HG03439 (cell line): ENCODE measurements around the gene EWSR1.

Source experiments
- ATAC-seq: cut with Tn5 transposase; IDR thresholded peaks from one replicate; pipeline ENCODE4 v1.9.1; 2021; ENCODE audit warnings: mild to moderate bottlenecking, moderate library complexity; ENCODE audit not compliant: unreplicated experiment

EWSR1 gene

DNA sequence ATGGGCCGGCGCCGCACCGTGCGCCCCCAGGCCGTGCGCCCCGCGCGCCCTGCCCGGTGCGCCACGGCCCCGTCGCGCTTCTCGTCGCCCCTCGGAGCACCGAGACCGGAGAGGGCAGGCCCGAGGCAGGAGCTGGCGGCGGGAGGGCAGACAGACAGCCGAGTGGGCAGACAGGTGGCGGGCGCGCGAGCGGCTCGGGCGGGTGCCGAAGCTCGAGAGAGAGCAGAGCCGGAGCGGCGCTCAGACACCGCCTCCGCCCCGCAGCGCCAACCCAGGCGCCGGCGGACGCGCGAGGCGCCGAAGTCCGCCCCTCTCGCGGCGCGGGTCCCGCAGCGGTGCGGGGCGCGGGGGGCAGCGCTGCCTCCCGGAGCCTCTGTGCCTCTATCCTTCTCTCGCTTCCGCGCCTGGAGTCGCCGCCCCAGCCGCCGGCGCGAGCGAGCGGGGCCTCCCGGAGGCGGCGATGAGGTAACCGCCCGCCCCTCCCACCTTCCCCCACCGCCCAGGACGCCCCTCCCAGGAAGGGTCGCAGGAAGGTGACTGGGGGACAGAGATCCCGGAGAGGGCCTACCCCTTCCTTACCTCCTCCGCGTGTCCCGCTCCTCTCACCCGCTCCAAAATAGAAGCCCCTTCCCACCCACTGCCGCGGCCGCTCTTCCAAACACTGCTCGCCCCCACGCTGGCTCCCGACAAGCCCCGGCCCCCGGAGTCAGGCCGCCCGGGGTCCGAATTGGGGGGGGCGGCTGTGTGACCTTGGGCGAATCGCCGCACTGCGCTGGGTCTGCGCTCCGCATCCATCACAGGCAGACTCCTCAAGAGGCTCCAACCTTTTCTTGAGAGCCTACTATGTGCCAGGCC, 47.4 kb downstream of the EWSR1 start, which contains the start of gene RASL10A:
RASL10A (minus strand) TSS at position 412 of the 855 bp plus-strand sequence. CDS start 451 bp downstream, outside the sequence.
- ATAC-seq, result no peak

DNA sequence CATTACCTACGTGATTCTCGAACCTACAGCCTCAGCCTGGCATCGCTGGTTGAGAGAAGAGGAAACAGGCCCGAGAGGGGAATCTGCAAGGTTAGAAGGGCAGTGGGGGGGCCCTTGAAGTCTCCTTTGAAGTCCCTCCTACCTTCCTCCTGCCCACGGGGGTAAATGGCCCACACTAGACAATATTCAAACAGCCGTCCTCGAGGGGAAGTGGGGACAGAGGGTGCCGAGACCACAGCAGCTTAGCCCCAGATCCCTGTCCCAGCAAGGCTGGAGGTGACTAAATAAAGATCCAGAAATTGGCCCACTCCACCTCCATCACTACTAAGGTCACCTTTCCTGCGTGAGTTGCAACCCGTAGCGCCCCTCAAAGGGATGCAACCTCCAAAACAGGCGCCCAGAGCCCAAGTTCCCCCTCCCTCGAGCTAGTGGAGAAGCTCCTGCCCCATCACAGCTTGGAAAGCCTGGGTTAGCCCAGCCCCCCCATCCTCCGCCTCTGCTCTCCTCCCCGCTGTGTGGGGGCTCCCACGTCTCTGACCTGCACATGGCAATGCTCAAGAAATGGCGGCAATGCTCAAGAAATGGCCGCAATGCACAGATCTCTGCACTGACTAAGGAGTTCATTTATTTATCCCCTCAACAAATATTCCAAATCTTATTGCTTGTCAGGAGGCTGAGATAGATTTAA, 48.2 kb downstream of the EWSR1 start:
- no peak for ATAC-seq

DNA sequence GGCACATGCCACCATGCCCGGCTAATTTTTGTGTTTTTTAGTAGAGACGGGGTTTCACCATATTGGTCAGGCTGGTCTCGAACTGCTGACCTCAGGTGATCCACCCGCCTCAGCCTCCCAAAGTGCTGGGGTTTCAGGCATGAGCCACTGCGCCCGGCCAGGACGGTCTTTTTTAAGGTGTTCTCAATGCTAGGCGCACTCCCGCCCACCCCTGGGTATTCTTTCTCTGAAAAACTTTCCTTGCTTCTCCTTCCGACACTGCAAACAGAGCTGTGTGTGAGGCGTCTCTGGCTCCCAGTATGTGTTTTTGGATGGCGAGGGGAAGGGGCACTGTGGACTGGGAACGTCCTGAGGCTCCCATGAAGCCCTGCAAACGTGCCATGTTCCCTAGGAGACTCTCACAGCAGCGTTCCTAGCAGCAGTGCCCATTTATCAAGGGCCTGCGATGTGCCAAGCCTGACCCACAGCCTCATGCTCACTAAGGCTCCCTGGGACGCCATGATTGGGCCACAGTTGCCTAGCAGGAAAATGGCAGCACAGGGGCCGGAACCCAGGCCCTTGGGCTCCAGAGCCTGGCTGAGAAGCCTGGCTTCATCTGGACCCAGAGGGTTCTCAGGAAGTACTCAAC, 49.9 kb downstream of the EWSR1 start:
- no peak for ATAC-seq

- no peak for ATAC-seq
These were observed 51.0 kb downstream of the EWSR1 start for GRCh38 chr22:29319072-29319471.

DNA sequence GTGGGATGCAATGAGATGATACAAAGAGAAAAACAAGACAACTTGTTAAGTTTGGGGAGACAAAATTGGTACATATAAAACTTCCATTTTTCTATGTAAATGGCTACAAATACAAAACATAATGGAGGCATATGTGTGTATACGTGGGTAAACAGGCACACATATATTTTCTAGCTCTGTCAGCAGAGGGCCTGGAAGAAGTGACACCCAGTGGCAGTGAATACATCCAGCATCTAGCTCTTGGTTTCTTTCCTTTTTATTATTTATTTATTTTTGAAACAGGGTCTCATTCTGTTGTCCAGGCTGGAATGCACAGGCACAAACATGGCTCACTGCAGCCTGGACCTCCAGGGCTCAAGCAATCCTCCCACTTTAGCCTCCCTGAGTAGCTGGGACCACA, 52.5 kb downstream of the EWSR1 start:
- no peak for ATAC-seq

- ATAC-seq, result no peak
These were observed 55.6 kb downstream of the EWSR1 start for GRCh38 chr22:29323641-29324040.

- ATAC-seq, result no peak
These were observed 57.3 kb downstream of the EWSR1 start for GRCh38 chr22:29325356-29325755.

GRCh38 chr22:29325785-29326315, 57.8 kb downstream of the EWSR1 start:
- no peak for ATAC-seq

GRCh38 chr22:29326481-29326880, 58.4 kb downstream of the EWSR1 start:
- ATAC-seq, result no peak

- ATAC-seq, result no peak
These were observed 59.2 kb downstream of the EWSR1 start for GRCh38 chr22:29327089-29327764.

GRCh38 chr22:29328055-29328454, 60.0 kb downstream of the EWSR1 start:
- ATAC-seq, result no peak

DNA sequence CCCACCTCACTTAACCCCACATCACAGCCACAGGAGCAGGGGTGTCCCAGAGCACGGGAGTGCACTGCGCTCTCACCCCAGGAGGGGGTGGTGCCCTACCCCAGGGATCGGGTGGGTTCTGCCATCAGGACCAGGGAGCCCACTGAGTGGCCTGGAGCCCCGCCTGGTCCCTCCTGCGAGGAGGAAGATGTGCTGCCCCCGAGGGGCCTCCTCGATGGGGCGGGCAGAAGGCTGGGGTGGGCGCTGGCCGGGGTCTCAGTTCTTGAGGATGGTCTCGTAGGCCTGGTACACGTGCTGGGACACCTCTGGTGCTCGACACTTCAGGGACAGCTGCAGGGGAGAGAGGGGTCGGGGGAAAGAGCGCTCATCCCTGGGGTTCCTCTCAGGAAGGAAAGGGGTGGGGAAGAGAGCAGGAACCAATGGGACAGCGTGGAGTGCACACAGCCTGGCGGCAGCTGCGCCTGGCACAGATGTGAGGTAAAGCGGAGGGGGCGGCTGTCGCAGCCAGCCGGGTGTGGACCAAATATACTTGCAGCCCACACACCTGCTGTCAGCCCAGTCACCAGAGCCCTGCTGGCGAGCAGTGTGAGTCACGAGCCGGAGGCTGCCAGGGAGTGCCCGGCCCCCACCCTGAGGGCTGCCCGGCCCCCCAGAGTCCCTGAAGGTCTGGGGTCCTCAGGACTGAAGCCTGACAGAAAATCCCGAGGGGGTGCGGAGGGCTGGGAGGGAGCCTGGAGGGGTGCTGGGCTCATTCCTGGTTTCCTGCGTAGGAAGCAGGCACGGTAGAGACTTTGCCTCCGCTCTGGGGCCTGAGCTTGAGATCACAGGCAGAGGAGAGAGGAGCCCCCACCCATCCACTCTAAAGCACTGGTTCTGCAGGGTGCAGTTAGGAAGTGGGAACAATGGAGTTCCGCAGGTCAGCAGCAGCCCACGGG, 60.8 kb downstream of the EWSR1 start:
- no peak for ATAC-seq

DNA sequence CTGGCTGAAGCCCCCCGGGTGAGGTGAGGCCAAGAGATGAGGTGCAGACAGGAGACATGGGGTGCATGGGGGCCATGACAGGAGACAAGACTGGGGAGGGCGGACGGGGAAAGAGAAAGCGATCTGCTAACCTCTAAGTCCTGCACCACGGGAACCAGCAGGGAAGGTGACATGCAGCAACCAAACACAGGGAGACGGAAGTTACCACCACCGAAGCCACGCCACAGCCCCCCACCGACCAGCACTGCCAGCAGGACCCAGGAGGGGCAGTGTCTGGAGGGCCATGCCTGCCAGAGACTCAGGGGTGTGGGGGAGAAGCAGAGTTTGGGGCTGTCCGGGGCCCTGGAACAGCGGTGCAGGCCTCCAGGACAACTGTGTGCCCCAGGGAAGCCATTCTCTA, 61.5 kb downstream of the EWSR1 start:
- no peak for ATAC-seq

DNA sequence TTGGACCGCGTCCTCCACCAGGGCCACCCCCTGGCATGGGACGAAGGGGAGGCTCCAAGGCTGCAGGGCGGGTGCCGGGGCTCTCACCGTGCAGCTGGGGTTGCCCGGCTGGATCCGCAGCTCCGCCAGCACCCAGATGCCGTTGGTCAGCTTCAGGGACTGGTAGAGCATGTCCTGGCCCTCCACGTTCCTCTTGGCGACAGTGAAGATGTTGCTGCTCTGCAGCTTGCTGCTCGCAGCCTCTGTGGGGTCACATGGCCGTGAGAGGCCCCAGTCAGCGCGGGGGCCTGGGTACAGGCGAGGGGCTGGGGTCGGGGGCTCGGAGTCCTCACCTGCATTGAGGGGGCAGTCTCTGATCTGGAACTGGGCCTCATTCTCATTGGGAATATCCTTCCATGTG, 62.2 kb downstream of the EWSR1 start:
- no peak for ATAC-seq

- no peak for ATAC-seq
These were observed 62.7 kb downstream of the EWSR1 start for GRCh38 chr22:29330753-29331152.

- ATAC-seq, result no peak
These were observed 63.1 kb downstream of the EWSR1 start for GRCh38 chr22:29331213-29331612.

GRCh38 chr22:29331658-29332300, 63.7 kb downstream of the EWSR1 start:
- ATAC-seq, result no peak

DNA sequence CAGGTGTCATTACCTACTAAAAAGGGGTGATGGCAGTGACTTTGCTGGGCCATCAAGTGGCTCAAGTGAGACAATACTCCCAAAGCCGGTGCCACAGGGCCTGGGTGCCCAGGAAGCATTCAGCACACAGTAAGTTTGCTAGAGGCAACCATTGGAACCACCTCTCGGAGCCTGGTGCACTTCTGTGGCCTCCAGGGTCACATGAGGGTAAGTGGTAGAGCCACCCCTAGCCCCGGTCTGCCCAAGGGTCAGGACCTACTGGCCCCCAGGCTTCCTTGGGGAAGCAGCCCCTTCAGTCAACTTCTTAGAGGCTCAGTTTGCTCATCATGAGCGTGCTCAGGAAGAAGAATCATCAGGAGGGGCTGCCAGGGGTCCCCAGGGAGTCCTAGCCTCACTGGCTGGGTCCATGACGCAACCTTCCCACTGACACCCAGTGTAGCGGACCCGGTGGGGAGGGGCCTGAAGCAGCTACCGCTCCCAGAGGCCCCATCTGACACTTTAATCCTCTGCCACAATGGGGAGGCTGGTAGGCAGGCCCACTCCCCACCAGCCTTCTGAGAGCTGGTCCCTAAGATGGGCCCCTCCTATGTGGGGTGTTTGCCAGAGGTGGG, 64.9 kb downstream of the EWSR1 start:
- ATAC-seq, result no peak

DNA sequence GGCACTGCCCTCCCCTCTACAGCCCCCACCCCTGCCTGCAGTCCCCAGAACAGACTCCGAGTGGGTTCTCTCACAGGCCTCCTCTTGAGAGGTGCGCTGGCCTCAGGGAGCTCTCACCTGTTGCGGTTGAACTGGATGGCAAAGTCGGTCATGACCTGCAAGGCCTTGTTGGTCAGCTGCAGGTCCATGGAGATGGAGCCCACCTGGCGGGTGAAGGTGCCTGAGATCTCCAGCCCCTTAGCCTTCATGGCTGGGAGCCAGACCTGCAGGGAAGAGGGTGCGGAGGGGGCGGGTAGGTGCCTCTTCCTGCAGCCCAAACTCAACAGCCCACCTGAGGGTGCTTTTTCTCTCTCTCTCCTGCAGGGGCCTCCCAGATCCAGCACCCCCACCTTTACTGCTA, 66.1 kb downstream of the EWSR1 start:
- no peak for ATAC-seq
